Measurements from ENCODE around the gene TMEM125. TPM values are rescaled to one million over a fixed set of nuclear protein-coding genes. Genes with fewer than 3 reads are reported as not detected.

The TMEM125 gene
- polyA plus RNA-seq, 1 of the 3 experiments (the other 2 are of a cell fraction), result not detected

- no peak for DNase-seq
- H3K4me2 ChIP-seq, result no peak overlapping the region
- H3K9me2 ChIP-seq, result no peaks in the 10 kb centered on the region
- H3K4me3 ChIP-seq (ENCODE audit: low read depth in 2 of 2, low read length in 1 of 2), result no peak overlapping the region
- H3K36me3 ChIP-seq (replicated peaks in 1 of 2; ENCODE audit: control insufficient read depth in 1 of 2, insufficient read depth in 2 of 2, low read length in 1 of 2), result no peaks in the 10 kb centered on the region
- no peaks in the 10 kb centered on the region for H3K4me1 ChIP-seq (ENCODE audit: control insufficient read depth in 1 of 2, insufficient read depth in 2 of 2, low read depth in 1 of 2, low read length in 1 of 2)
- no peaks in the 10 kb centered on the region for H3K9me3 ChIP-seq
- TF ChIP-seq MXI1 (IDR thresholded peaks at IDR 0.05; ENCODE audit: low read depth, low read length) (no peak), FOXJ3 (CRISPR knock-in tag; IDR thresholded peaks at IDR 0.05) (no peak), RAD21 (IDR thresholded peaks at IDR 0.05; ENCODE audit: low read length) (no peak), GABPA (IDR thresholded peaks at IDR 0.05; ENCODE audit: low read depth) (no peak), RXRA (IDR thresholded peaks at IDR 0.05; ENCODE audit: borderline replicate concordance, low read depth) (no peak), FOSL2 (IDR thresholded peaks at IDR 0.05; ENCODE audit: borderline replicate concordance, low read depth) (no peak), SIN3A (IDR thresholded peaks at IDR 0.05; ENCODE audit: borderline replicate concordance, low read depth, low read length) (no peak), NRF1 (IDR thresholded peaks at IDR 0.05; ENCODE audit: low read depth, low read length) (no peak), TCF12 (IDR thresholded peaks at IDR 0.05) (no peak), EP300 (IDR thresholded peaks at IDR 0.05; ENCODE audit: borderline replicate concordance in 1 of 2, low read depth in 1 of 2, low read length in 1 of 2) (no peak), TAF1 (IDR thresholded peaks at IDR 0.05; ENCODE audit: borderline replicate concordance, low read depth, low read length) (no peak), MEF2A (IDR thresholded peaks at IDR 0.05; ENCODE audit: borderline replicate concordance, low read depth) (no peak)
- TF ChIP-seq, protein P1, sequence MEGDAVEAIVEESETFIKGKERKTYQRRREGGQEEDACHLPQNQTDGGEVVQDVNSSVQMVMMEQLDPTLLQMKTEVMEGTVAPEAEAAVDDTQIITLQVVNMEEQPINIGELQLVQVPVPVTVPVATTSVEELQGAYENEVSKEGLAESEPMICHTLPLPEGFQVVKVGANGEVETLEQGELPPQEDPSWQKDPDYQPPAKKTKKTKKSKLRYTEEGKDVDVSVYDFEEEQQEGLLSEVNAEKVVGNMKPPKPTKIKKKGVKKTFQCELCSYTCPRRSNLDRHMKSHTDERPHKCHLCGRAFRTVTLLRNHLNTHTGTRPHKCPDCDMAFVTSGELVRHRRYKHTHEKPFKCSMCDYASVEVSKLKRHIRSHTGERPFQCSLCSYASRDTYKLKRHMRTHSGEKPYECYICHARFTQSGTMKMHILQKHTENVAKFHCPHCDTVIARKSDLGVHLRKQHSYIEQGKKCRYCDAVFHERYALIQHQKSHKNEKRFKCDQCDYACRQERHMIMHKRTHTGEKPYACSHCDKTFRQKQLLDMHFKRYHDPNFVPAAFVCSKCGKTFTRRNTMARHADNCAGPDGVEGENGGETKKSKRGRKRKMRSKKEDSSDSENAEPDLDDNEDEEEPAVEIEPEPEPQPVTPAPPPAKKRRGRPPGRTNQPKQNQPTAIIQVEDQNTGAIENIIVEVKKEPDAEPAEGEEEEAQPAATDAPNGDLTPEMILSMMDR (IDR thresholded peaks at IDR 0.05), result no peak
- TF ChIP-seq, protein P2, sequence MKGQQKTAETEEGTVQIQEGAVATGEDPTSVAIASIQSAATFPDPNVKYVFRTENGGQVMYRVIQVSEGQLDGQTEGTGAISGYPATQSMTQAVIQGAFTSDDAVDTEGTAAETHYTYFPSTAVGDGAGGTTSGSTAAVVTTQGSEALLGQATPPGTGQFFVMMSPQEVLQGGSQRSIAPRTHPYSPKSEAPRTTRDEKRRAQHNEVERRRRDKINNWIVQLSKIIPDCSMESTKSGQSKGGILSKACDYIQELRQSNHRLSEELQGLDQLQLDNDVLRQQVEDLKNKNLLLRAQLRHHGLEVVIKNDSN (IDR thresholded peaks at IDR 0.05; ENCODE audit: borderline replicate concordance, low read depth), result no peak
- TF ChIP-seq, protein P3, sequence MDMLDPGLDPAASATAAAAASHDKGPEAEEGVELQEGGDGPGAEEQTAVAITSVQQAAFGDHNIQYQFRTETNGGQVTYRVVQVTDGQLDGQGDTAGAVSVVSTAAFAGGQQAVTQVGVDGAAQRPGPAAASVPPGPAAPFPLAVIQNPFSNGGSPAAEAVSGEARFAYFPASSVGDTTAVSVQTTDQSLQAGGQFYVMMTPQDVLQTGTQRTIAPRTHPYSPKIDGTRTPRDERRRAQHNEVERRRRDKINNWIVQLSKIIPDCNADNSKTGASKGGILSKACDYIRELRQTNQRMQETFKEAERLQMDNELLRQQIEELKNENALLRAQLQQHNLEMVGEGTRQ (IDR thresholded peaks at IDR 0.05; ENCODE audit: borderline replicate concordance, low read depth, low read length), result no peak
- ChIA-PET POLR2A (no interaction called here), CTCF (no interaction called here)
- no peak overlapping the region for H3K9ac ChIP-seq
- no peak overlapping the region for H2AFZ ChIP-seq (ENCODE audit: low read depth)
- no peaks in the 10 kb centered on the region for H3F3A ChIP-seq (replicated peaks; ENCODE audit: insufficient read depth)
- WGBS (ENCODE audit: low lambda C conversion rate), result 73% methylated on average over 9 of the region's 19 CpGs
- no peaks in the 10 kb centered on the region for H3K79me2 ChIP-seq (ENCODE audit: insufficient read depth)
- no peaks in the 10 kb centered on the region for H3K27me3 ChIP-seq (ENCODE audit: insufficient read depth)
- H4K20me1 ChIP-seq (ENCODE audit: insufficient read depth), result no peaks in the 10 kb centered on the region
- H3K27ac ChIP-seq (ENCODE audit: low read depth in 2 of 2, low read length in 1 of 2), result no peak overlapping the region
Measured at GRCh38 chr1:43312212-43312623, 42.4 kb downstream of the TMEM125 start.

Measured in SK-N-SH (cell line).